T47D (cell line): ENCODE measurements around the gene RANBP9.

Source experiments
- DNase-seq, 2 experiments: peaks; one replicate each; pipeline versions ENCODE4 v3.0.0 to v3.0.0-alpha.2; 2011 to 2012; ENCODE audit warnings: low read depth in 1 of 2, low spot score in 1 of 2
- JUND ChIP-seq: IDR thresholded peaks from 2 replicates; pipeline ENCODE4 v1.6.1; 2012; ENCODE audit warnings: low read depth
- in situ Hi-C: cut with HindIII; loops from 2 replicates; pipeline ENCODE4 v1.10.0; 2016; ENCODE audit warnings: low sequenced_read_pairs, low pct_unique_long_range_greater_than_20kb

Gene RANBP9

GRCh38 chr6:13649393-13649792 lies 62.2 kb downstream of the RANBP9 start:
- no peak for DNase-seq
- no peak for TF ChIP-seq JUND
- in situ Hi-C loops = no loop called here

- peak in 1 of 2 experiments; percentile 49 for DNase-seq
- no peak for TF ChIP-seq JUND
- in situ Hi-C loops = no loop called here
Measured at GRCh38 chr6:13648850-13649249, 62.8 kb downstream of the RANBP9 start.

GRCh38 chr6:13643125-13643524 lies 68.5 kb downstream of the RANBP9 start:
- in situ Hi-C loops = no loop called here
- no peak for TF ChIP-seq JUND
- DNase-seq = no peak

- in situ Hi-C loops = no loop called here
- TF ChIP-seq JUND = no peak
- DNase-seq = no peak
Measured at GRCh38 chr6:13641315-13641714, 70.3 kb downstream of the RANBP9 start.

GRCh38 chr6:13638626-13639025 lies 73.0 kb downstream of the RANBP9 start:
- in situ Hi-C loops = no loop called here
- no peak for TF ChIP-seq JUND
- DNase-seq = no peak

GRCh38 chr6:13638014-13638413 lies 73.6 kb downstream of the RANBP9 start:
- TF ChIP-seq JUND = no peak
- no peak for DNase-seq
- in situ Hi-C loops = no loop called here

GRCh38 chr6:13635948-13636658 lies 75.5 kb downstream of the RANBP9 start:
- TF ChIP-seq JUND = no peak
- in situ Hi-C loops = no loop called here
- DNase-seq = no peak

- TF ChIP-seq JUND = no peak
- no peak for DNase-seq
- in situ Hi-C loops = no loop called here
Measured at GRCh38 chr6:13633343-13633742, 78.3 kb downstream of the RANBP9 start.

- no peak for TF ChIP-seq JUND
- in situ Hi-C loops = no loop called here
- no peak for DNase-seq
Measured at GRCh38 chr6:13630499-13630898, 81.1 kb downstream of the RANBP9 start.

GRCh38 chr6:13629459-13630116 lies 82.0 kb downstream of the RANBP9 start:
- no peak for TF ChIP-seq JUND
- no peak for DNase-seq
- in situ Hi-C loops = no loop called here

GRCh38 chr6:13624871-13625288 lies 86.8 kb downstream of the RANBP9 start:
- DNase-seq = peak; percentile 20 to 59
- in situ Hi-C loops = no loop called here
- TF ChIP-seq JUND = no peak

- no peak for DNase-seq
- TF ChIP-seq JUND = no peak
- in situ Hi-C loops = no loop called here
Measured at GRCh38 chr6:13617066-13617465, 94.6 kb downstream of the RANBP9 start.

GRCh38 chr6:13615792-13616120 lies 95.9 kb downstream of the RANBP9 start:
- DNase-seq = peak; percentile 29 to 45
- in situ Hi-C loops = no loop called here
- no peak for TF ChIP-seq JUND
